GM10847 (cell line): ENCODE results near the gene IP6K3.

Source experiments
- POLR2A ChIP-seq: IDR thresholded peaks from 2 replicates; pipeline ENCODE4 v1.6.1; 2011; ENCODE audit not compliant: insufficient read length; ENCODE audit errors: extremely low read depth

IP6K3 gene

DNA sequence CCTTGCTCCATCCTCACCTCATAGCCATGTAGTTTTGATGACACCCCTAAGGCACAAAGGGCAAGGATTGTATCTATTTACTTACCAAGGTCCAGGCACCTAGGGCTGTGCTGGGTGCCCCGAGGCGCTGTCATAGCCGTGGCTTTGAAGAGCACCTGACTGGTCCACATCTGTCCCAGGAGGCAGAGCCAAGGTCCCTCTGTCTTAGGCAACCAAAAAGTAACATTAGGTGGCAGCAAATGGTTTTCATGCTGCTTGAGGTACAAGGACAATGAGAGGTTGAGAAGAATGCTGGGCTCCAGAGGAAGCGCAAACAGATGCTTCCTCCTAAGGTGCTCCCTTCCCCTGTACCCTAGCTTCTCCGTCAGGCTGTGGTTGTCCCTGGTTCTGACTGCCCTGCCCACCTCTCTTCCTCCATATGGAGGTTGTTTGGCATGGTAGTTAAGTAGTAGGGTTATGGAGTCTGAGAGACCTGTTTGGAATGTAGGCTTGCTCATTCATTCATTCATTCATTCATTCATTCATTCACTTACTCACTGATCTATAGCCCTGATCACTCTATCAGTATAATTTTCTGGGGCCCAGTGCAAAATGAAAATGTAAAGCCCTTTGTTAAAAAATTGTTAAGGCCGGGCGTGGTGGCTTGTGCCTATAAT, 32.2 kb downstream of the IP6K3 start:
- no peak for TF ChIP-seq POLR2A

DNA sequence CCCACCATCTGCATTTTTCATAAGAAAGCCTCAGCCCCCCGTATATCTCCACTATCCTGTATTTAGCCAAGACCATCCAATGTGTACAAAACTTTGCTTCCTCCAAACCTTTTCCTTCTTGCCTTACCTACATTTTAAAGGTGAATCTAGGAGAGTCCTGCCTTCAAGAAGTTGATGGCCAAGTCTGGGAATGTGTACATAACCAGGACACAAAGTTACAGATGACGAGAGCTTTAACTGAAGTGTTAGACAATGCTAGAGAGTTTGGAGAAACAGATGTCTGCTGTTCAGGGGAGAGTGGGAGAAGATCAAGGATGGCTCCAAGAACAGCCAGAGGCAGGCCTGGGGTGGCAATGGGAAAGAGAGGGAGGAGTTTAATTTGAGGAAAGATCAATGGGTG, 32.9 kb downstream of the IP6K3 start:
- TF ChIP-seq POLR2A = no peak

DNA sequence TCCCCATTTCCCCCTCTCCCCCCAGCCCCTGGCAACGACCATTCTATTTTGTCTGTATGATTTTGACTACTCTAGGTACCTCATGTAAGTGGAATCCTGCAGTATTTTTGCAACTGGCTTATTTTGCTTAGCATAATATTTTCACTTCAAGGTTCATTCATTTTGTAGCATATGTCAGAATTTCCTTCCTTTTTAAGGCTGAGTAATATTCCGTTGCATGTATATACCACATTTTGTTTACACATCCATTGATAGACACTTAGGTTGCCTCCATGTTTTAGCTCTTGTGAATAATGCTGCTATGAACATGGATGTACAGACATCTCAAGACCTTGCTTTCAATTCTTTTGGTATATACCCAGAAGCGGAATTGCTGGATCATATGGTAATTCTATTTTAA, 33.8 kb downstream of the IP6K3 start:
- TF ChIP-seq POLR2A = no peak

DNA sequence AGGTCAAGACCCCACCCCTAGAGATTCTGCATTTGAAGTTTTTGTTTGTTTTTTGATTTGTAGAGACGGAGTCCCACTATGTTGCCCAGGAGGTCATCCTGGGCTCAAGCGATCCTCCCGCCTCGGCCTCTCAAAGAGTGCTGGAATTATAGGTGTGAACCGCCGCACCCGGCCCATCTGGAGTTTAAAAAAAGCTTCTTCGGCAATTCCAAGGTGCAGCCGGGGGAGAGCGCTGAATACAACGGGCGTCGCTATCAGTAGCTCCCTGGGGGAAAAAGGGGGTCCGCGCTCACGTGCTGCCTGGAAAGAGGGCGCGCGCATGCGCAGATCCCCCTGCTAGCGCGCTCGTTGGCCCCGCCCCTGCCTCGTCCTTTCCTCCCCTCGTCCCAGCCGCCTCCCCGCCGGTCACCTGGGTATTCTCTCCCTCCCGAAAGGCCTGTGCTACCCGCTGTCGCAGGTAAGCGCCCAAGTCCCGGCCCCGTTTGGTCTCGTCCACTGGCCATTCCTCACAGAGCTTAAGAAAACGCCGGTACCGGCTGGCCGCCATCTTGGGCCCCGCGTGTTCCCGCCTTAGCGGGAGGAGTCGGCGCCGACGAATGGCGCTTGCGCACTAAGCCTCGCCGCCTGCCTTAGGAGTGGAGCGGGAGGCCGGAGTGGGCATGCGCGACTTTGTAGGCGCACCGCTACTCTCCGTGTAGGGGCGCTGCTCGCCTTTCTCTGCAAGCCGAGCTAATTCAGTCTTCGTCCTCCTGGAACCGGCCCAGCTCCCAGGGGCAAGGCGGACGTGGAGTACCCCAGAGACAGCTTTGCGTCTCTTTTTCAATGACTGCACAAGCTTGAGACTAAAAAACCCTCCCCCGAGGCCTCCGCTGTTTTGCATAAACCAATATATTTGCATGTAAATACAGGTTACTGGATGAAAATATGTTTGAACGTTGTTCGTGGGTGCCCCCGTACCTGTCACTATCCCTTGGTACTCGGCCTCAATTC, 35.3 kb downstream of the IP6K3 start, which contains the start of gene UQCC2:
Gene UQCC2 (minus strand): TSS at position 561 of the 990 bp plus-strand sequence. CDS start 14 bp downstream, at position 547.
- TF ChIP-seq POLR2A = peak; percentile 93

DNA sequence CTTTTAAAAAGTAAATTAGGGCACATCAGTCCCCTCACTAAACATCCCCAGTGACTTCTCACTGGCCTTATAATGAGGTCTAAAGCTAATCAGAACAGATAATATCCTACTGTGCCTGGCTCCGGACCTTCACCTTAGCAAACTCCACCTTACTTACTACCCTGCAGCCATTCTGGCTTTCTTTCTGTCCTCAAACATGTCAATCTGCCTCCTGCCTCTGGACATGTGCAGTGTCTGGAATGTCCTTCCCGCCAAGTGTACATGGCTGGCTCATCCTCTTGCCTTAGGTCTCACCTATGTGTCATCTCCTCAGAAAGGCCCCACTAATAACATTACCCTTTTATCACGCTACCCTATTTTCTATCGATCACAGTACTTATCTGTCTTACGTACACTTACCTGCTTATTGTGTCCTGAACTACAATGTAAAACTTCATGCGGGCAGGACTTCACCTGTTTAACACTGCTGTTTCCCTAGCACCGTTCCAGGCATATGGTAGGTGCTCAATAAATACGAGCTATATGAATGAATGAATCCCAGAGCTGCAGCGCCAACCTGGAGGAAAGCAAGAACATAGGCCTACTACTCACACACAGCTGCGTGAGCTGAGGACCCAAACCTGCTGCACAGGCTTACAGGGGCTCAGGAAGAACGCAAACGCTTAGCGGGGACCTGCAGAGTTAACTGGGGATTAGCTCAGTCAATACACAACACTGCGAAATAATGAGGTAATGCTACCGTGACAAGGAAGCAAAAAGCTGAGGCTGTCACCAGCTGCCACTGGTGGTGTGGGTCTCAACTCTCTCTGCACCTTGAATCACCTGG, 36.2 kb downstream of the IP6K3 start:
- TF ChIP-seq POLR2A = no peak

DNA sequence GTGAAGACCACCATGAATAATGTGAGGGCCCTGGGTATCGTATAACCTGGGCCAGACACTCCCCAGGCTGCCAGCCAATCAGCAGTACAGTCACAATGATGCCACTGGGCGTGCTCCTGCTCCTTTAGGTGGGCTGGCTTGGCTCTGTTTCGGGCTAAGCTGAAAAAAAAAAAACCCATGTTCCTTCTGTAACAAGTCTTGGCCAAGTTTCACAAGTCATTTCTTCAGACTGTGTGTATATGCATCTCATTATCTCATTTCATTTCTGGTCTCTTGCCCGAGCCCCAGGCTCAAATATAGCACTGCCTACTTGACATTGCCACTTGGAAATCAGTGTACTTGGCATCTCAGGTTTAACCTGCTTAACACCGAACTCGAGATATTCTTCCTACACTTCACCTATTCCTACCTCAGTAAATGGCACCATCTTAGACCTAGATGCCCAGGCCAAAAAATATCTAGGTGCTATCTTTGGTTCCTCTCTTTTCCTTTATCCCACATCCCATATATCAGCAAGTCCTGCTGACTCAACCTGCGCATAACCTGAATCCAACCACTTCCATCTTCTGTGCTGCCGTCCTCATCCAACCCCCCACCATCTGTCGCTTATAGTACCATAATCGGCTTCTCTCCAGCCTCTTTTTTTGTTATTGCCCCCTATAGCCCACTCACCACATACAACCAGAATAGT, 37.0 kb downstream of the IP6K3 start:
- no peak for TF ChIP-seq POLR2A

DNA sequence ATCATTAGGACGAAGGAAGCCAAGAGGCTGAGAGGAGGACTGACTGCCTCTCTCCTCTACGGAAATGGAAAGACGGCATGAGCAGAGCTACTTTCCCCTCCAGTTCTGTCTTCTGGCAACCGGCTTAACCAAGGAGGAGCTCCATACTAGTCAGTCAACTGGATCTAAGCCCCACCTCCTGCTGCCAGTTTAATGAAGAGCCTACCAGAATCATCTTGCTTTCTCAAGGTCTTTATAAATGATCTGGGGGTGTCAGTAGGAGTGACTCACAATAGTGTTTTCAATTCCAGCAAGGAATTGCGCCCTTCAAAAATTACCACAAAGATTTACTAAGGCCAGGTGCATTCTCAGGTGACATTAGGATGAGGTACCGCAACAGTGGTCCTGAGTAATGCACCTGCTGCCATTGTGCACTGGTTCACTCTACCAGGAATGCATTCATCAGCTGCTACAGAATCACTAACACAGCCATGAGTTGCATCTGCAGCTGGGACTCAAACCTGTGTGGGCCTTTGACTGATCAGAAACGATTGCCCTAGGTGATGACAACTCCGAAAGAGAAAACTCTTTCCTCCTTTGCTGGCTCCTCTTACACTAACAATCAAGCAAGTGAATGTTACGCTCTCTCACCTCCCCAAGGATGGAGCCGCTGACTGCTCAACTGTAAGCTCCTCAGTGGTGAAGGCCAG, 38.0 kb downstream of the IP6K3 start:
- TF ChIP-seq POLR2A = no peak

DNA sequence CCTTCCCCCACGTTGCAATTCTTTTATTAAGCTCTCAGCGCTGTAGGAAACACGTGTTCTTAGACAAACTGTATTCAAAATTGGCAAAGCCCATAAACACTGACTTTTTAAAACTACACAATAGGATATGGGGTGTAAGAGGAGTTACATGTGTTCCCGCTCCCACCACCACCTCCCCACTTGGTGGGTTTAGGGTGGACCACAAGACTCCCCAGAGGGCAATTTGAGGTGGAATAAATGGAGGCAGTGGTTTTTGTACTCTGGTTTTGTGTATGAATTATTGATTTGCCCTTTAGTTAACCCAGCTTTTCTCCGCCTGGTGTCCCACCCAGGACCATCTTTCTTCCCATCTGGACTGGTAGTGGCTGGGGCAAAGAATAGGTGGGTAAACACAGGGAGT, 38.9 kb downstream of the IP6K3 start:
- TF ChIP-seq POLR2A = no peak

DNA sequence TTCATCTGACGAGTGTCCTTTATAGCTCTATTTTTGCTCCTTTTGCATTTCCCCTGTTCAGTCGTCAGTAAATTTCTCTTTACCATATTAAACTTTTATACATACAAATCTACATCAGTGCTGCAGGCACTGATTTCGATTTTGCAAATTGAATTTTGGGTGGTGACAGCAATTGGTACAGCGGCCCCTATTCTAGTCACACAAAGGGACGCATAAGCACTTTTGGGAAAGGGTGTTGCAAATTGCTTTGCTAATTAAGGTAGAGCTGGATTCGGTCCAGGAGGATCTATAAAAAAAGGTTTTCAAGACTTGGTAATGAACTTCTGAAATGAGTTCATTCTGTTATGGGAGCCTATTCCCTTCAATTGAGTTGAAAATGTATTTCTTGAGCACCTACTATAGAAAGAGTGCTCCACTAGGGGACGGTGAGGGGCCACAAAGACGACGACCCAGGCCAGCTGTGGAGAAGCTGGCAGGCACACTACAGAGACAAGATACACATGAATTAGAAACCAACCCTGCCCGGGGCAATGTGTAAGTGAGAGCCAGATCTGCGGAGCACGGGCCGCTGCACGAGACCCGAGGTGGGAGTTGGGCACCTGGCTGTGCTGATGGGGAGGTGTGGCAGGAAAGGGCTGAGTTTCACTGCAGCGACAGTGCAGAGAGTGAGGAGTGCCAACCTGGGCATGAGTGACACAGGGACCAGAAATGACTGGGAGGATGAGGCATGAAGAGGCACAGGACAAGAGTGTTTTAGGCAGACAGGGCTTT, 40.6 kb downstream of the IP6K3 start:
- TF ChIP-seq POLR2A = no peak

DNA sequence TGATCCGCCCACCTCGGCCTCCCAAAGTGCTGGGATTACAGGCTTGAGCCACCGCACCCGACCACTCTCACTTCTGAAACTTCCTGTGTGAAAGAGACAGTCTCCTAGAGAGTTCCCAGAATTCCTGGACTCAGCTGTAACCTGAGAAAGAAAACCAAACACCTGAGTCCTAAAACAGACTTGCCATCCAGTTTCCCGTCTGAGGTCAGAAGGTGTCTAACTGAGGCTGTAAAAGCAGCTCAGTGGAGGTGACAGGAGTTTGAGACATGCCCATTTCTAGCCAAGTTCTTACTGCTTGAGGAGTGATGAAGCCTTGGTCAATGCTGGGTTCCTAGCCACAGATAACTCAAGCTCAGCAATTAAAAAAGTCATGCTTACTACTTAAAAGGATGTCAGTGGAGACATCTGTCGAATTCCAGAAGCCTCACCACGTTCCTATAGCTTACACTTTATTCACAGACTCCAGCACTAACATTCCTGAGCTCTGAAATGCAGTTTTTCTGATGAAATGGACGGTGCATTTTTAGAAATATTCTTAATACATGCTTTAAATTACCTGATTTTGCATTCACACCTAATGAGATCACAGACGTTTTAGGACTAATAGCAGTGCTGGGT, 41.3 kb downstream of the IP6K3 start:
- TF ChIP-seq POLR2A = no peak

DNA sequence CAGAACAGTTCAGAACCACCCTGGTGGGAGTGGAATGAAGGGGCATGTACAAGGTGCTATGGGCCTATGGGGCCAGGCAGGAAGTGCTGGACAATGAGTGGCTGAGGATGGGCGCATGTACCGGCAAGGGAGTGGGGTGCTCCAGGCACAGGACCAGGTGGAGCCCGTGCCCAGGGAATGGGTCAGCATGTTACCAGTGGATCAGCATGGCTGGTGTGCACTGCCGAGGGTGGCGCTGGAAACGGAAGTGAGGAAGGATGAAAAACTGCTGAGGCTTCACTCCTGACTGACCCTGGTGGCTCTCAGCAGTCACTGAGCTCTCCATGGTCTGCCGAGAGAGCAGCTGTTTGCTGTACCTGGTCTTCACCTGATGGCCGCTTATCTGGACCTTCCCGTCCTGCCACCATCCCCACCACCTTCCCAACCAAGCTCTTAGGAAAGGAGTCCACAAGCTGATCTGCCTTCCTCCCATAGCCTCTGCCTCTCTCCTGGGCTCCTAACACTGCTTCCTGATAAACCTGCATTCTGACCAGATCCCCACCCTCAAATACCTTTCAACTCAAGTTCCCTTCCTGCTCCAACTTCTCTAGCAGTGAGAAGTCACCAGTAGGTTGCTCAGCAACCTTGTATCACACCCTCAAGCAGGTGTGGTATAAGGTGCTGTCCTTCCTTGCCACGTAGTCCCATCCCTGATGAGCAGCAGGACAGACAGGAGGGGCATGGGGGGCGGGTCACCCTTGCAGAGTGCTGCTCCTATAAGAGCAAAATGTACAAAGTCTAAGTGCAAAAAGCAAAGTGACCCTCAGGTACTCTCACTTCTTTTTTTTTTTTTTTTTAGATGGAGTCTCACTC, 42.3 kb downstream of the IP6K3 start:
- no peak for TF ChIP-seq POLR2A

DNA sequence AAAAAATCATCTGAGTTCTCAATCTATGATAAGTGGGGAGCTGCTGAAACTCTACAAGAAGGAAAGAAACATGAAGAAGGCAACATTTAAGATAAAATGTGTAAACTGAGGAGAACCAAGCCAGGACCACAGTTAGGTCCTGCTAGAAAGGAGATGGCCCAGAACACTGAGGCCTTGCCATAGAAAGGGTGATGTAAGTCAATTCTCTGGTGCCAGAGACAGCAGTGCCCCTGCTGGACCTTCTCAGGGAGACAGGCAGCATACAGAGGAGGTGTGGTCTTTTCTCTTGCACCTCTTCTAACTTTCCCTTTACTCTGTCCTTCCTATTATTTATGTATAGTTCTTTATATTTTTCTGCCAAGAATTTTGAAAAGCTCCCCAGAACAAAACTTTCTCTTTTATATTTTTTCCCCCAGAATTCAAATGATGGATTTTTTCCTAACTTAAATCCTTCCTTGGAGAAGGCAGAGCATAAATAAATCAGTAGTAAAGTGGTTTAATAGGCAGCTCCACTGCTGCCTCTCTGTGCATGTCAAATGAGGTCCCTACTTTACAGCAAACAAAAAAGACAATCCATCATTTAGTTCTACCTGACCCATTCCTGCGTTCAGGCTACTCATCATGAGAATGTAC, 44.2 kb downstream of the IP6K3 start:
- no peak for TF ChIP-seq POLR2A
